GM19468 (cell line): ENCODE measurements around the gene GALR1.
"Not testable (repeated sequence)": the region's sequence is repeated elsewhere in the genome, so short reads cannot be mapped to it uniquely, and the experiment has no call there.

Experiments used
- ATAC-seq: cut with Tn5 transposase; IDR thresholded peaks from one replicate; pipeline ENCODE4 v1.9.1; 2021; ENCODE audit warnings: mild to moderate bottlenecking, moderate library complexity, moderate number of reproducible peaks; ENCODE audit not compliant: unreplicated experiment; ENCODE audit errors: extremely low read depth

Gene GALR1, protein sequence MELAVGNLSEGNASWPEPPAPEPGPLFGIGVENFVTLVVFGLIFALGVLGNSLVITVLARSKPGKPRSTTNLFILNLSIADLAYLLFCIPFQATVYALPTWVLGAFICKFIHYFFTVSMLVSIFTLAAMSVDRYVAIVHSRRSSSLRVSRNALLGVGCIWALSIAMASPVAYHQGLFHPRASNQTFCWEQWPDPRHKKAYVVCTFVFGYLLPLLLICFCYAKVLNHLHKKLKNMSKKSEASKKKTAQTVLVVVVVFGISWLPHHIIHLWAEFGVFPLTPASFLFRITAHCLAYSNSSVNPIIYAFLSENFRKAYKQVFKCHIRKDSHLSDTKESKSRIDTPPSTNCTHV

GRCh38 chr18:77249569-77250500, at the start of gene GALR1:
TSS of gene GALR1 (plus strand) at chr18:77249848. CDS start at chr18:77250549, 701 bp downstream.
- no peak for ATAC-seq

GRCh38 chr18:77201506-77201905, 48.1 kb upstream of the GALR1 start:
- ATAC-seq, result no peak

DNA sequence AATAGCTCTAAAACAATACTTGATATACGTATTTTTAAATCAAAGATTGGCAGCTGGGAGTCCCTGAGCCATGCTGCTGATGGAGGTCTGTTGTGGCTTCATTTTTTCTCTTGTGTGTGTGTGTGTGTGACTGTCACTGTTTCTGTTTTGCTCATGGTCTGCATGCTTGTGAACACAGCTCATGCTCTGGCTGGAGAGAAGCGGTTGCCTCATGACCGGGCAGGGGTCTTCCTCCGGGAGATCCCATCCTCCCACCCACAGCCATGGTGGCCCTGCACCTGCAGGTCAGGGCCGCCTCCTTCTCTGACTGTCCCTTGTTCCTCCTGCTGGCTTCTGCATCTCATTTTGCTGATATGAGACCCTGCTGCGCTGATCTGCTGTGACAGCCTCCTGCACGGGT, 47.3 kb upstream of the GALR1 start:
- ATAC-seq, result no peak

DNA sequence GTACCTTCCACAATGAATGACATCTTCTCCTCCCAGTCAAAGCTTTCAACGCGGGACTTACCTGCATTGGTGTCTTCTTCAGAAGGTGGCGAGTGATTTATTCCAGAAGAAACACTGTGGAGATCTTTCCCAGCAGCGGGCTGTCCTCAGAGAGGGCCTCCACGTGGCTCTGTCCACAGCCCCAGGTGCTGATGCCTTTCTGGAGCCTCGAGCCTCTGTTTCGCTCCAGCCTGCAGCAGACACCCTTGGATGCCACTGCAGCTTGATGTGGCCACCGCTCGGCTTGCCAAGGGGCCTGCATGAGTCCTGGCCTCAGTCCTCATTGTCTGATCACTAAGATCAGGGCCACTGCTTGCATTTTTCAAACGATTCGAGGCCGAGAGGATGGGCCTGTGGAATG, 46.6 kb upstream of the GALR1 start:
- no peak for ATAC-seq

- no peak for ATAC-seq
Measured at GRCh38 chr18:77203851-77204250, 45.8 kb upstream of the GALR1 start.

GRCh38 chr18:77205769-77206168, 43.9 kb upstream of the GALR1 start:
- ATAC-seq, result no peak

DNA sequence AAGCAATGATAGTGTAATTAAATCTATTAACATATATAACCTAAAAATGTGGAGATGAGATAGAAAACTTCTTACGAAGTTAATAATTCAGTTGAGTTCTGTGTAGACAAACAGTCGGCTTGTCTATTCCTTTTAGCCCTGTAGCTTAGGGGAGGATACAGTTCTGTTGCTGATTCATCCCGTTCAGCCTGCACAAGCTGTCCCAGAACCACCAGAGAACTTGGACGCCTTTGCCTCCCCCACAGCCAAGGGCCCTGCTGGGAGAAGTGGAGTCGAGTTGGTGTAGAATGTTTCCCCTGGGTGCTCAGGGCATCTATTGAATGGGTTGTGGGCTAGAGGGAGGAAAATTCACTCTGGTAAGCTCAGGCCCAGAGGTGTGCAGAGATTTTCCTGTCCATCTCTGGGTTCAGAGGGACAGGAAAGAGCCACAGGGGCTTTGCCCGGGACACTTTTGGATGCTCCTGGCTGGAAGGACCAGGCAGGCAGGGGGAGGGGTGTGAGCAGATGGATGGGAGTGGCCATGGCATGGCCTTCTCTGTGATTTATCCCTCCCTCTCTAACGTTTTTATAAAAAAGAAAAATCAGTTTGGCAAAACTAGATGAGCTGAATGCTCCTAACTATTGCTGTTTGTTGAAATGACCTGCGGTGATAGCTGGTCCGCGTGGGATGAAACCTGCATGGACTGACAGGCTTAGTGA, 42.8 kb upstream of the GALR1 start:
- ATAC-seq, result no peak

- no peak for ATAC-seq
Measured at GRCh38 chr18:77207540-77207939, 42.1 kb upstream of the GALR1 start.

DNA sequence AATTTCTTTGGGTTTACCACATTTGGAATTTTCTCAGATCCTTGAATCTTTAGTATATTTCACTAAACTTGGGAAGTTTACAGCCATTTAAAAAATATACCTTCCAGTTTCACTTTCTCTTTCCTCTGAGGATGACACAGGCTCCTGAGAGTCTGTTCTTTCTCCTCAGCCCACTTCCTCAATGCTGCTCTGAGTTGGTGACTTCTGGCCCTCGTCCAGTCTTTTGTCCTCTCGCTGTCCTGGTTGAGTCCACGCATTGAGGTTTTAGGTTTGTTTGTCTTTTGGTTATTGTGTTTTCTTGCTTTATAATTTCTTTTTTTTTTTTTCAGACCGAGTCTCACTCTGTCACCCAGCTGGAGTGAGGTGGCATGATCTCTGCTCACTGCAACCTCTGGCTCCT, 40.7 kb upstream of the GALR1 start:
- peak; percentile 74 for ATAC-seq

DNA sequence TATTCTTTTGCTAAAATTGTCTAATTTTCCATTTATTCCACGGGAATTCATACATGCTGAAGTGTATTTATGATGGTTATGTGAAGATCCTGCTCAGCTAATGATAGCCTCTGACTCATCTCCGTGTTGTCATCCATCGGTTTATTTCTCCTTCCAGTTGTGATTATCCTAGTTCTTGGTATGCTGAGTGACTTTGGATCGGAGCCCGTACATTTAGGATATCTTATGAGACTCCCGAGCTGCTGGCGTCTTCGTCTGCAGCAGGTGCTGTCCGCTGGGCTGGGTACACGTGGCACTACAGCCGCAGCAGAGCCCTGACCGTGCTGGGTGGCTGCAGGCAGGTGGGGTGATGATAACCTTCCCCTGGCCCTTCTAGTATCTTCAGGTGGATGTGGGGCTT, 40.1 kb upstream of the GALR1 start:
- no peak for ATAC-seq

DNA sequence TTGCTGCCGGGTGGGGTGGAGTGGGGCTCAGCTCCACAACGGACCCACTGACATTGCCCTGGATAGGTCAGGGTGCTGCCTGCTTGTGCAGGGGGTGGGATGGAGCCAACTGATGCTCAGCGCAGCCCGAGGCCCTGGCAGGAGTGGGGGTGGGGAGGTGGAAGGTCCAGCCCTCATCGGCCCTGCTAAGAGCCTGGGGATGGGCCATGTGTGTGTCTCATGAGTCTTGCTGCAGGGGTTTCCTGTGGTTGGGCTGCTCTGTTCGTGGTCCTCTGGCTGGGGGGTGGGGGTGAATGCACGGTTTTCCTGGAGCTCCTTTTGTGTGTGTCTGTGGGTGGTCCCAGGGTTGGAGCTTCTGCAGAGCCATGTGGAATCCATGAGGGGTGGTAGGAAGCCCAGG, 39.4 kb upstream of the GALR1 start:
- ATAC-seq, result no peak

GRCh38 chr18:77218642-77219041, 31.0 kb upstream of the GALR1 start:
- ATAC-seq, result no peak

DNA sequence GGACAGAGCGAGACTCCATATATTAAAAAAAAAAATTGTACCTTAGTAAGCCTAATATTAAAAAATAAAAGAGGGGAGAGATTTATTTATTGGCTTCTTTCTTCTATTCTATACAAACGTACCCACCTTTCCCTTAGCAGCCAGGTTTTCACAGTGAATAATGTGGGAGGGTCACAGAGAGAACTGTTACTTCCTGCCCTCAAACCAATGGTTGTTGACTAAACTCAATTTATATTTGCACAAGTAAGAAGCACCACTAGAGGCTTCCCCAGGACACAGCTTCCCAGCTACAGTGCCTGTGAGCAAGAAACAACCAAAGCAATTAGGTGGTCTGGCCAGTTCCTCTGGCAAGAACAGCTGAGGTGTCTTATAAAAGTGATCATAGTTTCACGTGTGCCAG, 28.9 kb upstream of the GALR1 start:
- ATAC-seq, result no peak

DNA sequence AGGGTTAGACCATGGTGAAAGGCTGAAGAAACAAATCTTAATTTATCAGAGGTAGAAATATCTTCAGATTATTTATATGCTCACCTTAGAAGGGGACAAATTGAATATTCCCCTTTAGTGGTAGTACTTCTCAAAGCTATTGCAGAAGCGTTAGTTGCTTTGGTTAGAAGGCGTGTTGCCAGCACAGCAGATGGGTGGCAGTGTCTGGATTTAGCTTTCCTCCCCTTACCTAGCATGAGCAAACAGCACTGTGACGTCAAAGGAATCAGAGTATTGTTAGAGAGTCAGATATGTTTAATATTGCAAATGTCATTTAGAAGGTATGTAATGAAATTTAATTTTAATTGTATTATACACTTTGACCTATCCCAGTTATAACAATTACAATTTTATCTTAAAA, 27.2 kb upstream of the GALR1 start:
- ATAC-seq, result no peak

DNA sequence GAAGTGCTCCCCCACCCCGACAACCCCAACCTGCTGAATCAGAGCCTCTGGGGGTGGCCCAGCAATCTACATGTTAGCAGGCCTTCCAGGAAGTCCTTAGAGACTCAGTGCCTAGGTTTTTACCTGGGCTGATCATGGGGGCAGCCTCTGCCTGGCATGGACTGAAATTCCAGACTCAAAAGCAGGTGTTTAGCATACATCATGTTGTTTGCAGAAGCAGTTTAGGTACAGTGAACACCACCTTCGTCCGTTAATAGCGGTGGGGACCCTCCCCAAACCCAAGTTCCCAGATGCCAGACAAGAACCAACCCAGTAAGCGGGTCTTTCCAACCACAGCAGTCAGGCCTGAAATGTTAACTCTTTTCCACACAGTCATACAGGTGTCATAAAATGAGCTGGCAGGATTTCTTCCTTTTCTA, 26.4 kb upstream of the GALR1 start:
- ATAC-seq, result no peak

DNA sequence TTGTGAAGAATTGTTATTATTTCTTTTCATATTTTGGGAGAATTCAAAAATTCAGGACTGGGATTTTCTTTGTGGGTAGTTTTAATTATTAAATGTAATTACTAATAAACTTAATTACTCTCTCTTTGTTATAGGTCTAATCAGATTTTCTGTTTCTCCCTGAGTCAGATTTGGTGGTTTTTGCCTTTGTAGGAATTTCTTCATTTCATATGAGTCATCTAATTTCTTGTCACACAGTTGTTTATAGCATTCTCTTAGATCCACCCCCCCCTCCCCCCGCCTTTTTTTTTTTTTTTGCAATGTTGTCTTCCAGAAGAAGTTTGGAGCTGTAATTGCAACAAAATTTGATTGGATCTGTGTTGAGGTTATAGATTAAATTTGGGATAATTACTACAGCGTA, 26.0 kb upstream of the GALR1 start:
- no peak for ATAC-seq

DNA sequence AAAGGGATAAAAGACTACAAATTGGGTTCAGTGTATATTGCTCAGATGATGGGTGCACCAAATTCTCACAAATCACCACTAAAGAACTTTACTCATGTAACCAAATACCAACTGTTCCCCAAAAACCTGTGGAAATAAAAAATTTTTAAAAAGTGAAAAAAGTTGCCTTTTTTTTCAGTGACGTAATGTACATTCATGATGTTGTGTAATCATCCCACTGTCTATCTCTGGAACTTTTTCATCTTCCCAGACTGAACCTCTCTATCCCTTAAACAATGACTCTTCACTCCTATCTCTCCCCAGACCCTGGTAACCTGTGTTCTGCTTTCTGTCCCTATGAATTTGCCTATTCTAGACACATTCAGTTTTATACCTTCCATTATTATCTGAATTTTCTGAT, 19.0 kb upstream of the GALR1 start:
- ATAC-seq, result no peak

GRCh38 chr18:77234504-77235365, 14.9 kb upstream of the GALR1 start:
- ATAC-seq, result no peak

GRCh38 chr18:77239285-77239684, 10.4 kb upstream of the GALR1 start:
- not testable (repeated sequence) for ATAC-seq
